ENCODE results near the gene ALG1. TPM values are rescaled to one million over a fixed set of nuclear protein-coding genes. Genes with fewer than 3 reads are reported as not detected.

Gene ALG1
- polyA plus RNA-seq, 1 donor from 2014 or later = 13.9 TPM

DNA sequence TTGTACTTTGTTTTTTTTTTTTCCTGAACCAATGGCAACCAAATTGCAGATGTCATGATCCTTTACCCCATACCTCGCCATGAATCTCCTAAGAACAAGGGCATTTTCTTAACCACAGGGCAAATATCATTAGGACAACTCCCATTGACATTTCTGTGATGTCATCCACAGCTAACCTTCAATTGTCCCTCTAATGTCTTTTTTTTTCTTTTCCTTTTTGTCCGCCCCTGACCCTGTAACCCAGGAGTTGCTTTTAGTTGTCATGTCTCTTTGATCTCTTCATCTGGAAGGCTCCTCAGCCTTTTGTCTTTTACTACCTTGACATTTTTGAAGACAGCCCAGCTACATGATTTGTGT is 37.5 kb upstream of the ALG1 start:
- Histone ChIP-seq H3K9me3 (ENCODE audit: low read length) (no peaks in the 10 kb centered on the region), H3K79me2 (replicated peaks; ENCODE audit: insufficient read depth, low read length) (no peaks in the 10 kb centered on the region), H3F3A (ENCODE audit: insufficient read depth, low read length, poor library complexity, severe bottlenecking) (no peaks in the 10 kb centered on the region), H3K4me3 (ENCODE audit: low read length) (peak overlapping the region; percentile 94), H3K9me2 (ENCODE audit: insufficient read depth, low read length) (no peaks in the 10 kb centered on the region), H3K9ac (ENCODE audit: low read length) (peak overlapping the region; percentile 69), H3K4me2 (ENCODE audit: low read length) (peak overlapping the region; percentile 88), H3K36me3 (ENCODE audit: insufficient read depth, low read length) (no peaks in the 10 kb centered on the region), H3K27ac (ENCODE audit: low read length) (peak overlapping the region; percentile 55), H2AFZ (ENCODE audit: low read depth, low read length) (peak overlapping the region; percentile 77), H3K27me3 (ENCODE audit: insufficient read depth, low read depth, low read length) (no peaks in the 10 kb centered on the region), H4K20me1 (ENCODE audit: insufficient read depth) (no peaks in the 10 kb centered on the region)
- TF ChIP-seq, protein P1, sequence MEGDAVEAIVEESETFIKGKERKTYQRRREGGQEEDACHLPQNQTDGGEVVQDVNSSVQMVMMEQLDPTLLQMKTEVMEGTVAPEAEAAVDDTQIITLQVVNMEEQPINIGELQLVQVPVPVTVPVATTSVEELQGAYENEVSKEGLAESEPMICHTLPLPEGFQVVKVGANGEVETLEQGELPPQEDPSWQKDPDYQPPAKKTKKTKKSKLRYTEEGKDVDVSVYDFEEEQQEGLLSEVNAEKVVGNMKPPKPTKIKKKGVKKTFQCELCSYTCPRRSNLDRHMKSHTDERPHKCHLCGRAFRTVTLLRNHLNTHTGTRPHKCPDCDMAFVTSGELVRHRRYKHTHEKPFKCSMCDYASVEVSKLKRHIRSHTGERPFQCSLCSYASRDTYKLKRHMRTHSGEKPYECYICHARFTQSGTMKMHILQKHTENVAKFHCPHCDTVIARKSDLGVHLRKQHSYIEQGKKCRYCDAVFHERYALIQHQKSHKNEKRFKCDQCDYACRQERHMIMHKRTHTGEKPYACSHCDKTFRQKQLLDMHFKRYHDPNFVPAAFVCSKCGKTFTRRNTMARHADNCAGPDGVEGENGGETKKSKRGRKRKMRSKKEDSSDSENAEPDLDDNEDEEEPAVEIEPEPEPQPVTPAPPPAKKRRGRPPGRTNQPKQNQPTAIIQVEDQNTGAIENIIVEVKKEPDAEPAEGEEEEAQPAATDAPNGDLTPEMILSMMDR (IDR thresholded peaks at IDR 0.05; ENCODE audit: poor library complexity, severe bottlenecking) = no peak
- TF ChIP-seq TAF1 (IDR thresholded peaks at IDR 0.05; ENCODE audit: low read depth) (no peak), EP300 (conservative IDR thresholded peaks at IDR 0.05; ENCODE audit: poor library complexity, severe bottlenecking) (no peak), MXI1 (conservative IDR thresholded peaks at IDR 0.05; ENCODE audit: poor library complexity, severe bottlenecking) (no peak), SMC3 (conservative IDR thresholded peaks at IDR 0.05; ENCODE audit: poor library complexity) (no peak), RAD21 (conservative IDR thresholded peaks at IDR 0.05) (no peak)

DNA sequence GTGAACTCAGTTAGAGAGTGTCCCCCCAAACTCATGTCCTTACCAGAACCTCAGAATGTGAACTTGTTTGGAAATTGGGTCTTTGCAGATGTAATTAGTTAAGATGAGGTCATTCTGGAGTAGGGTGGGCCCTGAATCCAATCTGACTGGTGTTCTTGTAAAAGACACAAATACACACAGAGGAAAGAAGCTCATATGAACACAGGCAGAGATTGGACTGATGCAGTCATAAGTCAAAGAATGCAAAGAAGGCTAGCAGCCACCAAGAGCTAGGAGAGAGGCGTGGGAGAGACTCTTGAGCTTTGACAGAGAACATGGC is 35.8 kb upstream of the ALG1 start:
- Histone ChIP-seq H3K4me2 (ENCODE audit: low read length) (no peak overlapping the region), H3K36me3 (ENCODE audit: insufficient read depth, low read length) (no peaks in the 10 kb centered on the region), H3K9ac (ENCODE audit: low read length) (no peak overlapping the region), H3K9me2 (ENCODE audit: insufficient read depth, low read length) (no peaks in the 10 kb centered on the region), H3K27me3 (ENCODE audit: insufficient read depth, low read depth, low read length) (no peaks in the 10 kb centered on the region), H3F3A (ENCODE audit: insufficient read depth, low read length, poor library complexity, severe bottlenecking) (no peaks in the 10 kb centered on the region), H4K20me1 (ENCODE audit: insufficient read depth) (no peaks in the 10 kb centered on the region), H3K9me3 (ENCODE audit: low read length) (no peaks in the 10 kb centered on the region), H3K79me2 (replicated peaks; ENCODE audit: insufficient read depth, low read length) (no peaks in the 10 kb centered on the region), H3K4me3 (ENCODE audit: low read length) (no peak overlapping the region), H2AFZ (ENCODE audit: low read depth, low read length) (no peak overlapping the region), H3K27ac (ENCODE audit: low read length) (no peak overlapping the region)
- TF ChIP-seq EP300 (conservative IDR thresholded peaks at IDR 0.05; ENCODE audit: poor library complexity, severe bottlenecking) (no peak), EZH2 (IDR thresholded peaks at IDR 0.05; ENCODE audit: borderline replicate concordance, insufficient read depth, low read length, poor library complexity, severe bottlenecking) (no peak), TAF1 (IDR thresholded peaks at IDR 0.05; ENCODE audit: low read depth) (no peak), RAD21 (conservative IDR thresholded peaks at IDR 0.05) (no peak), SMC3 (conservative IDR thresholded peaks at IDR 0.05; ENCODE audit: poor library complexity) (no peak), POLR2AphosphoS5 (IDR thresholded peaks at IDR 0.05) (no peak), MXI1 (conservative IDR thresholded peaks at IDR 0.05; ENCODE audit: poor library complexity, severe bottlenecking) (no peak)
- TF ChIP-seq, protein P2, sequence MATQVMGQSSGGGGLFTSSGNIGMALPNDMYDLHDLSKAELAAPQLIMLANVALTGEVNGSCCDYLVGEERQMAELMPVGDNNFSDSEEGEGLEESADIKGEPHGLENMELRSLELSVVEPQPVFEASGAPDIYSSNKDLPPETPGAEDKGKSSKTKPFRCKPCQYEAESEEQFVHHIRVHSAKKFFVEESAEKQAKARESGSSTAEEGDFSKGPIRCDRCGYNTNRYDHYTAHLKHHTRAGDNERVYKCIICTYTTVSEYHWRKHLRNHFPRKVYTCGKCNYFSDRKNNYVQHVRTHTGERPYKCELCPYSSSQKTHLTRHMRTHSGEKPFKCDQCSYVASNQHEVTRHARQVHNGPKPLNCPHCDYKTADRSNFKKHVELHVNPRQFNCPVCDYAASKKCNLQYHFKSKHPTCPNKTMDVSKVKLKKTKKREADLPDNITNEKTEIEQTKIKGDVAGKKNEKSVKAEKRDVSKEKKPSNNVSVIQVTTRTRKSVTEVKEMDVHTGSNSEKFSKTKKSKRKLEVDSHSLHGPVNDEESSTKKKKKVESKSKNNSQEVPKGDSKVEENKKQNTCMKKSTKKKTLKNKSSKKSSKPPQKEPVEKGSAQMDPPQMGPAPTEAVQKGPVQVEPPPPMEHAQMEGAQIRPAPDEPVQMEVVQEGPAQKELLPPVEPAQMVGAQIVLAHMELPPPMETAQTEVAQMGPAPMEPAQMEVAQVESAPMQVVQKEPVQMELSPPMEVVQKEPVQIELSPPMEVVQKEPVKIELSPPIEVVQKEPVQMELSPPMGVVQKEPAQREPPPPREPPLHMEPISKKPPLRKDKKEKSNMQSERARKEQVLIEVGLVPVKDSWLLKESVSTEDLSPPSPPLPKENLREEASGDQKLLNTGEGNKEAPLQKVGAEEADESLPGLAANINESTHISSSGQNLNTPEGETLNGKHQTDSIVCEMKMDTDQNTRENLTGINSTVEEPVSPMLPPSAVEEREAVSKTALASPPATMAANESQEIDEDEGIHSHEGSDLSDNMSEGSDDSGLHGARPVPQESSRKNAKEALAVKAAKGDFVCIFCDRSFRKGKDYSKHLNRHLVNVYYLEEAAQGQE (IDR thresholded peaks at IDR 0.05; ENCODE audit: borderline replicate concordance) = no peak
- TF ChIP-seq, protein P1 (IDR thresholded peaks at IDR 0.05; ENCODE audit: poor library complexity, severe bottlenecking) = no peak

Measured in neural cell (in vitro differentiated cells).